Left renal cortex interstitium (tissue), 4 donors: ENCODE results near the gene TRPM5. TPM values are rescaled to one million over a fixed set of nuclear protein-coding genes. Genes with fewer than 3 reads are reported as not detected.
"Not testable (repeated sequence)": the region's sequence is repeated elsewhere in the genome, so short reads cannot be mapped to it uniquely, and the experiment has no call there.

Experiments
- DNase-seq, 4 donors: peaks; one replicate each; pipeline ENCODE4 v3.0.0-alpha.2; 2013; ENCODE audit warnings: low read depth in 4 of 4, low spot score in 2 of 4, missing footprints in 1 of 4
- polyA plus RNA-seq, 4 donors: library from polyadenylated mRNA; unstranded; fragments of 120-200 nt; gene quantifications; one replicate each; pipeline ENCODE4 v1.2.1, GENCODE V29; 2013; ENCODE audit not compliant: insufficient read length in 4 of 4

Gene TRPM5
- 1 to 10 TPM; 1.7 to 5.0 (median 3.3) TPM for polyA plus RNA-seq

- no peak for DNase-seq
Observed at GRCh38 chr11:2443881-2444820, at the start of gene TRPM5. Gene TRPM5, minus strand, starts transcription at chr11:2444514. Its CDS starts 21,478 bp downstream, at chr11:2423036.

- DNase-seq = no peak
Observed at GRCh38 chr11:2489083-2489482, 44.8 kb upstream of the TRPM5 start.

- no peak for DNase-seq
Observed at GRCh38 chr11:2488004-2488403, 43.7 kb upstream of the TRPM5 start.

- DNase-seq = no peak
Observed at GRCh38 chr11:2484576-2485125, 40.3 kb upstream of the TRPM5 start.

- no peak for DNase-seq
Observed at GRCh38 chr11:2483426-2483825, 39.1 kb upstream of the TRPM5 start.

- DNase-seq = no peak
Observed at GRCh38 chr11:2482745-2483144, 38.4 kb upstream of the TRPM5 start.

GRCh38 chr11:2482204-2482603, 37.9 kb upstream of the TRPM5 start:
- no peak for DNase-seq

GRCh38 chr11:2481253-2481652, 36.9 kb upstream of the TRPM5 start:
- DNase-seq = no peak

- no peak for DNase-seq
Observed at GRCh38 chr11:2480874-2481220, 36.5 kb upstream of the TRPM5 start.

GRCh38 chr11:2480067-2480873, 36.0 kb upstream of the TRPM5 start:
- DNase-seq = not testable (repeated sequence)

- DNase-seq = no peak
Observed at GRCh38 chr11:2477936-2478335, 33.6 kb upstream of the TRPM5 start.

- no peak for DNase-seq
Observed at GRCh38 chr11:2477254-2477653, 32.9 kb upstream of the TRPM5 start.

- no peak for DNase-seq
Observed at GRCh38 chr11:2475136-2475918, 31.0 kb upstream of the TRPM5 start.

- no peak for DNase-seq
Observed at GRCh38 chr11:2474059-2474901, 30.0 kb upstream of the TRPM5 start.

GRCh38 chr11:2473361-2474058, 29.2 kb upstream of the TRPM5 start:
- DNase-seq = no peak

- no peak for DNase-seq
Observed at GRCh38 chr11:2472428-2473186, 28.3 kb upstream of the TRPM5 start.

- no peak for DNase-seq
Observed at GRCh38 chr11:2471804-2472096, 27.4 kb upstream of the TRPM5 start.

- no peak for DNase-seq
Observed at GRCh38 chr11:2471048-2471803, 26.9 kb upstream of the TRPM5 start.
